ENCODE results near the gene ZNF514. TPM values are rescaled to one million over a fixed set of nuclear protein-coding genes. Genes with fewer than 3 reads are reported as not detected.

Gene ZNF514
- total and polyA plus RNA-seq, 9 donors = 11.9 to 23.0 (median 17.1) TPM

GRCh38 chr2:95149397-95149984 lies 10.2 kb downstream of the ZNF514 start:
- Histone ChIP-seq H3K27me3 (ENCODE audit: control insufficient read depth, insufficient read depth, low read length) (no peaks in the 10 kb centered on the region), H3K4me3 (ENCODE audit: low read length) (no peak overlapping the region), H3K9me3 (replicated peaks; ENCODE audit: control insufficient read depth, low read depth, low read length) (peaks cover 83% of the 10 kb centered on the region), H3K27ac (ENCODE audit: low read length) (no peak overlapping the region), H3K36me3 (ENCODE audit: control insufficient read depth, insufficient read depth, low read length) (peaks cover 66% of the 10 kb centered on the region), H3K4me1 (ENCODE audit: control insufficient read depth, insufficient read depth, low read length) (no peaks in the 10 kb centered on the region)
- 100% methylated on average over 1 of the region's 6 CpGs for WGBS (ENCODE audit: insufficient coverage)
- no peak for DNase-seq

GRCh38 chr2:95143838-95144237 lies 15.8 kb downstream of the ZNF514 start:
- Histone ChIP-seq H3K9me3 (replicated peaks; ENCODE audit: control insufficient read depth, low read depth, low read length) (peaks cover 77% of the 10 kb centered on the region), H3K36me3 (ENCODE audit: control insufficient read depth, insufficient read depth, low read length) (peaks cover 18% of the 10 kb centered on the region)
- WGBS (ENCODE audit: insufficient coverage) = 100% methylated on average over 2 of the region's 2 CpGs

GRCh38 chr2:95138702-95139101 lies 20.9 kb downstream of the ZNF514 start:
- no peak overlapping the region for H3K4me3 ChIP-seq (ENCODE audit: low read length)
- H3K9me3 ChIP-seq (replicated peaks; ENCODE audit: control insufficient read depth, low read depth, low read length) = peaks cover 57% of the 10 kb centered on the region
- H3K27ac ChIP-seq (ENCODE audit: low read length) = no peak overlapping the region
- H3K27me3 ChIP-seq (ENCODE audit: control insufficient read depth, insufficient read depth, low read length) = no peaks in the 10 kb centered on the region
- WGBS (ENCODE audit: insufficient coverage) = 73% methylated on average over 1 of the region's 1 CpG
- H3K36me3 ChIP-seq (ENCODE audit: control insufficient read depth, insufficient read depth, low read length) = peaks cover 3% of the 10 kb centered on the region
- DNase-seq = no peak
- no peaks in the 10 kb centered on the region for H3K4me1 ChIP-seq (ENCODE audit: control insufficient read depth, insufficient read depth, low read length)

More at GRCh38 chr2:95143838-95144237, 15.8 kb downstream of the ZNF514 start:
- H3K27ac ChIP-seq (ENCODE audit: low read length) = no peak overlapping the region
- H3K4me1 ChIP-seq (ENCODE audit: control insufficient read depth, insufficient read depth, low read length) = no peaks in the 10 kb centered on the region
- no peak for DNase-seq
- H3K4me3 ChIP-seq (ENCODE audit: low read length) = no peak overlapping the region
- no peaks in the 10 kb centered on the region for H3K27me3 ChIP-seq (ENCODE audit: control insufficient read depth, insufficient read depth, low read length)

GRCh38 chr2:95122197-95122551 lies 37.5 kb downstream of the ZNF514 start:
- Histone ChIP-seq H3K4me3 (ENCODE audit: low read length) (peak overlapping the region; percentile 97), H3K36me3 (ENCODE audit: control insufficient read depth, insufficient read depth, low read length) (peaks cover 7% of the 10 kb centered on the region), H3K4me1 (ENCODE audit: control insufficient read depth, insufficient read depth, low read length) (peaks cover 2% of the 10 kb centered on the region), H3K27me3 (ENCODE audit: control insufficient read depth, insufficient read depth, low read length) (no peaks in the 10 kb centered on the region), H3K27ac (ENCODE audit: low read length) (no peak overlapping the region), H3K9me3 (replicated peaks; ENCODE audit: control insufficient read depth, low read depth, low read length) (no peaks in the 10 kb centered on the region)
- no CpG with 5 or more reads among the region's 5 CpGs for WGBS (ENCODE audit: insufficient coverage)
- no peak for DNase-seq

- under 1% methylated on average over 85 of the region's 86 CpGs for WGBS (ENCODE audit: insufficient coverage)
- Histone ChIP-seq H3K4me1 (ENCODE audit: control insufficient read depth, insufficient read depth, low read length) (peaks cover 2% of the 10 kb centered on the region), H3K27ac (ENCODE audit: low read length) (peak within 1 kb of the TSS; percentile 88)
These were observed 38.0 kb downstream of the ZNF514 start, which contains the start of gene MRPS5 for GRCh38 chr2:95121407-95122196. Gene MRPS5, minus strand, starts transcription at chr2:95121808. Its CDS starts 17 bp downstream, at chr2:95121791.

GRCh38 chr2:95121093-95121406 lies 38.6 kb downstream of the ZNF514 start:
- H3K4me1 ChIP-seq (ENCODE audit: control insufficient read depth, insufficient read depth, low read length) = peaks cover 2% of the 10 kb centered on the region
- no peaks in the 10 kb centered on the region for H3K9me3 ChIP-seq (replicated peaks; ENCODE audit: control insufficient read depth, low read depth, low read length)
- H3K4me3 ChIP-seq (ENCODE audit: low read length) = peak overlapping the region; percentile 97
- no peaks in the 10 kb centered on the region for H3K27me3 ChIP-seq (ENCODE audit: control insufficient read depth, insufficient read depth, low read length)
- no peak for DNase-seq
- H3K27ac ChIP-seq (ENCODE audit: low read length) = peak overlapping the region; percentile 88
- H3K36me3 ChIP-seq (ENCODE audit: control insufficient read depth, insufficient read depth, low read length) = peaks cover 7% of the 10 kb centered on the region
- 1% methylated on average over 9 of the region's 11 CpGs for WGBS (ENCODE audit: insufficient coverage)

More at GRCh38 chr2:95121407-95122196, 38.0 kb downstream of the ZNF514 start, which contains the start of gene MRPS5:
- Histone ChIP-seq H3K9me3 (replicated peaks; ENCODE audit: control insufficient read depth, low read depth, low read length) (no peaks in the 10 kb centered on the region), H3K36me3 (ENCODE audit: control insufficient read depth, insufficient read depth, low read length) (peaks cover 7% of the 10 kb centered on the region), H3K27me3 (ENCODE audit: control insufficient read depth, insufficient read depth, low read length) (no peaks in the 10 kb centered on the region), H3K4me3 (ENCODE audit: low read length) (peak within 1 kb of the TSS; percentile 97)
- peak; percentile 87 for DNase-seq

DNA sequence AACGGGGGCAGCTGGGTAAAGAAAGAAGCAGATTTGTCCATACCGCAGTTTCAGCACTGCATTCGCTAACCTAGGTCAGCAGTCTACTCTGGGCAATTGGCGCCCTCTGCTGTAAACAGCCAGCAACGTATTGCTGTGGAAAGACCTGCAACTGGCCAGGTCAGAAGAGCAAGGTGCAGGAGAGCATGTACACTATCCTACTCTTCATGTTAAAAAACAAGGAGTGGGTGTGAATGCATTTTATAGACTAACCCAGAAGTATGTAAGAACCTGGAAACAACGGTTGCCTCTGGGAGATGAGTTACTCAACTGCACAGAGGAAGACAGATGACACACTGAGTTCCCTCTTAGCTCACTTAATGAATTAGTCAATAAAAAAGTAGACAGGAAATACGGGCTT lies 44.2 kb downstream of the ZNF514 start:
- DNase-seq = peak; percentile 66
- Histone ChIP-seq H3K27ac (ENCODE audit: low read length) (no peak overlapping the region), H3K4me3 (ENCODE audit: low read length) (no peak overlapping the region), H3K27me3 (ENCODE audit: control insufficient read depth, insufficient read depth, low read length) (no peaks in the 10 kb centered on the region), H3K9me3 (replicated peaks; ENCODE audit: control insufficient read depth, low read depth, low read length) (no peaks in the 10 kb centered on the region), H3K36me3 (ENCODE audit: control insufficient read depth, insufficient read depth, low read length) (peaks cover 19% of the 10 kb centered on the region), H3K4me1 (ENCODE audit: control insufficient read depth, insufficient read depth, low read length) (no peaks in the 10 kb centered on the region)
- 18% methylated on average over 5 of the region's 7 CpGs for WGBS (ENCODE audit: insufficient coverage)

DNA sequence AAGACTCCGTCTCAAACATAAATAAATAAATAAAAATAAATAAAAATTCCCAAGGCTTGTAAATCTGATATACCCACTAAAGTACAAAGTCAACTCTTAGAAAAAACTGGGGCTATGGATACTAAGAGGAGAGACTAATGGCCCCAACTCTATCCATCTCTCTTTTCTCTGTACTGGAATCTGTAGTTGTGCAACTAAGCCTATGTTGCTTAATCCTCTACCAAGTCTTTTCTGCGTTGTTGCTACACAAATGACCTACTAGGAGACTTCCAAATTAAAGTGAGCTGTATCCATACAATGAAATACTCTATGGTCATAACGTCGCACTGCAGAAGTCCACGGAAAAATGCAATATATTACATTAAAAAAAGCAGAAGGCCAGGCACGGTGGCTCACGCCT lies 46.2 kb downstream of the ZNF514 start:
- H3K4me3 ChIP-seq (ENCODE audit: low read length) = no peak overlapping the region
- no peaks in the 10 kb centered on the region for H3K27me3 ChIP-seq (ENCODE audit: control insufficient read depth, insufficient read depth, low read length)
- no peaks in the 10 kb centered on the region for H3K9me3 ChIP-seq (replicated peaks; ENCODE audit: control insufficient read depth, low read depth, low read length)
- no peak overlapping the region for H3K27ac ChIP-seq (ENCODE audit: low read length)
- no peaks in the 10 kb centered on the region for H3K4me1 ChIP-seq (ENCODE audit: control insufficient read depth, insufficient read depth, low read length)
- H3K36me3 ChIP-seq (ENCODE audit: control insufficient read depth, insufficient read depth, low read length) = peaks cover 32% of the 10 kb centered on the region
- DNase-seq = no peak
- WGBS (ENCODE audit: insufficient coverage) = 100% methylated on average over 4 of the region's 7 CpGs

DNA sequence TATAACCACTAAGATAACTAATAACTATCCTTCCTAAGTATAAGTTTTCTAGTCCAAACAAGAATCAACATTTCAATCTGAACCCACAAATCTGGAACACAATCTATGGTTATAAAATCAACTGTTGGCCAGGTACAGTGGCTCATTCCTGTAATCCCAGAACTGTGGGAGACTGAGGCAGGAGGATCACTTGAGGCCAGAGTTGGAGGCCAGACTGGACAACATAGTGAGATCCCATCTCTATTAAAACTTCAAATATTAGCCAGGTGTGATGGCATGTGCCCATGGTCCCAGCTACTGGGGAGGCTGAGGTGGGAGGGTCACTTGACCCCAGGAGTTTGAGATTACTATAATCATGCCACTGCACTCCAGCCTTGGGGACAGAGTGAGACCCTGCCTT lies 49.3 kb downstream of the ZNF514 start:
- DNase-seq = no peak
- H3K36me3 ChIP-seq (ENCODE audit: control insufficient read depth, insufficient read depth, low read length) = peaks cover 51% of the 10 kb centered on the region

DNA sequence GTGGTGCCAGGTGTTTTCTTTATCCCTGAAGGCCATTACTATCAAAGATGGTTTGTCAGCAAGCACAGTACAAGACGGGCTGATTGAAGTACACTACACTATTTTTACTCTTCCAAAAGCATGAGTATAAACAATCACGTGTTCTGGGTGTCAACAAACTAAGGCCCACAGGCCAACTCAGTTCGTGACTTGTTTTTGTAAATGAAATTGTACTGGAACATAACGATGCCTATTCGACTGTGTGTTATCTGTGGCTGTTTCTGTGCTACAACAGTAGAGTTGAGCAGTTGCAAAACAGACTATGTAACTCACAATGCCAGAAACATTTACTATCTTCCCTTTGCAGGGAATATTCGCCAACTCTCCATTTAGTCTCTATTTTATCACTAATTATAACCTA lies 50.4 kb downstream of the ZNF514 start:
- Histone ChIP-seq H3K27me3 (ENCODE audit: control insufficient read depth, insufficient read depth, low read length) (no peaks in the 10 kb centered on the region), H3K4me1 (ENCODE audit: control insufficient read depth, insufficient read depth, low read length) (no peaks in the 10 kb centered on the region), H3K4me3 (ENCODE audit: low read length) (no peak overlapping the region), H3K36me3 (ENCODE audit: control insufficient read depth, insufficient read depth, low read length) (peaks cover 54% of the 10 kb centered on the region), H3K27ac (ENCODE audit: low read length) (no peak overlapping the region), H3K9me3 (replicated peaks; ENCODE audit: control insufficient read depth, low read depth, low read length) (no peaks in the 10 kb centered on the region)
- DNase-seq = no peak
- 86% methylated on average over 1 of the region's 6 CpGs for WGBS (ENCODE audit: insufficient coverage)

More for the DNA sequence above, 49.3 kb downstream of the ZNF514 start:
- Histone ChIP-seq H3K4me3 (ENCODE audit: low read length) (no peak overlapping the region), H3K9me3 (replicated peaks; ENCODE audit: control insufficient read depth, low read depth, low read length) (no peaks in the 10 kb centered on the region), H3K27ac (ENCODE audit: low read length) (no peak overlapping the region), H3K27me3 (ENCODE audit: control insufficient read depth, insufficient read depth, low read length) (no peaks in the 10 kb centered on the region), H3K4me1 (ENCODE audit: control insufficient read depth, insufficient read depth, low read length) (no peaks in the 10 kb centered on the region)
